CD14-positive monocyte (primary cell): ENCODE measurements around the gene GRIN2A. TPM values are rescaled to one million over a fixed set of nuclear protein-coding genes. Genes with fewer than 3 reads are reported as not detected.

Source experiments
- DNase-seq, 3 donors: peaks; one replicate each; pipeline ENCODE4 v3.0.0-alpha.2; 2011 to 2022
- H2AFZ ChIP-seq: 2 replicates; pipeline ENCODE4 v1.6.0; 2012; ENCODE audit warnings: mild to moderate bottlenecking, low read depth, low read length, inconsistent platforms; ENCODE audit not compliant: insufficient read depth, poor library complexity, severe bottlenecking
- H3K27ac ChIP-seq, 2 donors: 1 replicate in 1 of 2; 2 replicates in 1 of 2; pipeline ENCODE4 v1.5.1; 2012 to 2013; ENCODE audit warnings: low read length in 2 of 2, control low read depth in 1 of 2, inconsistent platforms in 1 of 2, low read depth in 1 of 2, mild to moderate bottlenecking in 1 of 2
- H3K27me3 ChIP-seq, 2 donors: one replicate each; pipeline versions ENCODE4 v1.6.0 to v1.6.1; 2011 to 2013; ENCODE audit warnings: low read length in 2 of 2; ENCODE audit not compliant: control insufficient read depth in 2 of 2, insufficient read depth in 2 of 2
- H3K36me3 ChIP-seq, 2 donors: replicated peaks in 1 of 2; 1 replicate in 1 of 2; 2 replicates in 1 of 2; pipeline versions ENCODE4 v1.5.1 to v1.6.1; 2012 to 2013; ENCODE audit warnings: low read length in 2 of 2, control low read depth in 1 of 2, inconsistent platforms in 1 of 2, mild to moderate bottlenecking in 1 of 2; ENCODE audit not compliant: insufficient read depth in 2 of 2, control insufficient read depth in 1 of 2
- H3K4me1 ChIP-seq, 2 donors: 1 replicate in 1 of 2; 2 replicates in 1 of 2; pipeline versions ENCODE4 v1.5.1 to v1.6.1; 2012 to 2013; ENCODE audit warnings: low read length in 2 of 2, control low read depth in 1 of 2, inconsistent platforms in 1 of 2, mild to moderate bottlenecking in 1 of 2, moderate library complexity in 1 of 2; ENCODE audit not compliant: insufficient read depth in 2 of 2, control insufficient read depth in 1 of 2
- H3K4me2 ChIP-seq: replicated peaks from 2 replicates; pipeline ENCODE3; 2012; ENCODE audit warnings: low read length, moderate library complexity, mild to moderate bottlenecking; ENCODE audit not compliant: poor library complexity, severe bottlenecking; ENCODE audit errors: extremely low read depth
- H3K4me3 ChIP-seq, 3 experiments: fragments of 200-600 bp in 1 of 3; sonication (generic) in 1 of 3; replicated peaks in 1 of 3; 1 replicate in 2 of 3; 2 replicates in 1 of 3; pipeline ENCODE4 v1.5.1; 2011 to 2013; ENCODE audit warnings: low read length in 3 of 3, mild to moderate bottlenecking in 3 of 3, control low read depth in 2 of 3, low read depth in 2 of 3, inconsistent platforms in 1 of 3, moderate library complexity in 1 of 3
- H3K79me2 ChIP-seq: 2 replicates; pipeline ENCODE4 v1.6.0; 2012; ENCODE audit warnings: mild to moderate bottlenecking, control low read depth, inconsistent platforms, low read length, moderate library complexity; ENCODE audit not compliant: insufficient read depth
- H3K9ac ChIP-seq: 2 replicates; pipeline ENCODE4 v1.6.0; 2017; ENCODE audit warnings: low read length, mild to moderate bottlenecking; ENCODE audit not compliant: insufficient read depth, poor library complexity, severe bottlenecking
- H3K9me3 ChIP-seq, 2 donors: replicated peaks in 1 of 2; 1 replicate in 1 of 2; 2 replicates in 1 of 2; pipeline versions ENCODE4 v1.5.1 to v1.6.1; 2012 to 2013; ENCODE audit warnings: low read length in 2 of 2, control low read depth in 1 of 2; ENCODE audit not compliant: control insufficient read depth in 1 of 2, insufficient read depth in 1 of 2
- H4K20me1 ChIP-seq: 2 replicates; pipeline ENCODE4 v1.6.0; 2012; ENCODE audit warnings: mild to moderate bottlenecking, low read length, control low read depth, moderate library complexity; ENCODE audit not compliant: insufficient read depth
- H3K27ac Mint-ChIP-seq, 7 donors: one replicate each; pipeline ENCODE4 v1.8.0; 2020; ENCODE audit warnings: mild to moderate bottlenecking in 7 of 7, mixed read lengths in 7 of 7, moderate library complexity in 6 of 7, inconsistent platforms in 2 of 7
- H3K27me3 Mint-ChIP-seq, 3 donors: one replicate each; pipeline ENCODE4 v1.8.0; 2021 to 2022; ENCODE audit warnings: low read depth in 3 of 3, mild to moderate bottlenecking in 3 of 3, mixed read lengths in 3 of 3, moderate library complexity in 3 of 3, inconsistent platforms in 1 of 3
- H3K36me3 Mint-ChIP-seq, 2 donors: one replicate each; pipeline ENCODE4 v1.8.0; 2020; ENCODE audit warnings: mixed read lengths in 2 of 2, inconsistent platforms in 1 of 2, mild to moderate bottlenecking in 1 of 2
- H3K4me1 Mint-ChIP-seq: one replicate; pipeline ENCODE4 v1.8.0; 2020; ENCODE audit warnings: mild to moderate bottlenecking, mixed read lengths
- H3K4me3 Mint-ChIP-seq, 2 donors: one replicate each; pipeline ENCODE4 v1.8.0; 2020; ENCODE audit warnings: mild to moderate bottlenecking in 2 of 2, mixed read lengths in 2 of 2, moderate library complexity in 1 of 2
- H3K9me3 Mint-ChIP-seq, 7 donors: one replicate each; pipeline ENCODE4 v1.8.0; 2020 to 2022; ENCODE audit warnings: mixed read lengths in 7 of 7, mild to moderate bottlenecking in 6 of 7, moderate library complexity in 6 of 7, inconsistent platforms in 2 of 7
- CTCF ChIP-seq: fragments of 200-600 bp; IDR thresholded peaks from one replicate; pipeline ENCODE4 v1.8.0; 2022; ENCODE audit warnings: antibody characterized with exemption, mild to moderate bottlenecking
- WGBS: methylation state at CpG from one replicate; pipeline ENCODE4 v1.1.5; 2013; ENCODE audit warnings: missing lambda C conversion rate; ENCODE audit not compliant: insufficient coverage; 5-methylcytosine and 5-hydroxymethylcytosine counted together
- intact Hi-C, 2 donors: fragments of 100-400 bp; cut with micrococcal nuclease; formaldehyde crosslinking; loops; one replicate each; pipeline versions ENCODE4 v1.15.0 to v1.15.1; 2023
- polyA plus RNA-seq, 3 donors: library from polyadenylated mRNA; depleted of rRNA in 1 of 3; unstranded in 2 of 3; stranded (reverse) in 1 of 3; fragments of 300-500 nt in 2 of 3; fragments of >200 nt in 1 of 3; fragmentation: Illumina TruSeq in 2 of 3; gene quantifications; 1 replicate in 2 of 3; 2 replicates in 1 of 3; pipeline ENCODE4 v1.2.3, GENCODE V29; 2012 to 2021

Gene GRIN2A
- polyA plus RNA-seq, 3 donors = not detected

DNA sequence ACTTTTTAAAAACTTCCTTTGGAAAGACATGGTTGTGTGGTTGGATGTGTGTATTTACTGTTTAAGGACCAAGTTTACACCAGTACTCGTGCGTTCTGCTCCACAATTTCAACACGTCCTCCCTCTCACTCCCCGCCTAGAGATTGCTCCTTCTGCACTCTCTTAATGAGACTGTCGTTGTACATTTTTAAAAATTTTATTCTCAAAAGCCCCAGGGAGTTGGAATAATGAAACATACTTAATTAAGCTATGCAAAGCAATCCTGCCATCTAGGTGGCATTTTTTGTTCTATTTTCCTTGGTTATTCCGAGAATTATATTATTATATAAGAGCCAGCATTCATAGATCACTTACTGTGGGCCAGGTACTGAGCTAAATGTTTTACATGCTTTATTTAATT is 264.5 kb downstream of the GRIN2A start:
- no peak for TF ChIP-seq CTCF
- intact Hi-C loops = no loop called here
- no CpG with 5 or more reads among the region's 6 CpGs for WGBS

GRCh38 chr16:9913604-9914326 is 268.5 kb downstream of the GRIN2A start:
- peaks cover 0 to 2% (median 0%) of the 10 kb centered on the region in 3 donors for H3K27me3 Mint-ChIP-seq
- H3K4me1 Mint-ChIP-seq = no peaks in the 10 kb centered on the region
- Histone ChIP-seq H3K4me2 (no peak overlapping the region), H4K20me1 (no peaks in the 10 kb centered on the region), H3K4me1 (no peaks in the 10 kb centered on the region), H3K9ac (no peak overlapping the region), H3K79me2 (no peaks in the 10 kb centered on the region), H3K27ac (no peak overlapping the region), H3K4me3 (no peak overlapping the region), H3K27me3 (no peaks in the 10 kb centered on the region), H3K36me3 (no peaks in the 10 kb centered on the region), H3K9me3 (no peaks in the 10 kb centered on the region), H2AFZ (no peak overlapping the region)
- peaks cover 0 to 3% (median under 1%) of the 10 kb centered on the region in 7 donors for H3K9me3 Mint-ChIP-seq
- no peak for DNase-seq
- no peaks in the 10 kb centered on the region for H3K36me3 Mint-ChIP-seq
- 56% methylated on average over 1 of the region's 5 CpGs for WGBS
- no peak overlapping the region for H3K4me3 Mint-ChIP-seq
- no peak overlapping the region for H3K27ac Mint-ChIP-seq
- intact Hi-C loops = no loop called here
- no peak for TF ChIP-seq CTCF

More for the DNA sequence above, 264.5 kb downstream of the GRIN2A start:
- Histone ChIP-seq H3K4me1 (no peaks in the 10 kb centered on the region), H3K4me3 (no peak overlapping the region), H3K4me2 (no peak overlapping the region), H3K36me3 (no peaks in the 10 kb centered on the region), H3K27me3 (no peaks in the 10 kb centered on the region), H3K9me3 (no peaks in the 10 kb centered on the region), H3K9ac (no peak overlapping the region), H2AFZ (no peak overlapping the region), H3K79me2 (no peaks in the 10 kb centered on the region), H3K27ac (no peak overlapping the region), H4K20me1 (no peaks in the 10 kb centered on the region)
- peaks cover 0 to 2% (median 0%) of the 10 kb centered on the region in 3 donors for H3K27me3 Mint-ChIP-seq
- no peaks in the 10 kb centered on the region for H3K9me3 Mint-ChIP-seq
- no peaks in the 10 kb centered on the region for H3K36me3 Mint-ChIP-seq
- DNase-seq = no peak
- no peaks in the 10 kb centered on the region for H3K4me1 Mint-ChIP-seq
- no peak overlapping the region for H3K27ac Mint-ChIP-seq
- no peak overlapping the region for H3K4me3 Mint-ChIP-seq
